H9 (cell line): ENCODE results near the gene DHRSX. TPM values are rescaled to one million over a fixed set of nuclear protein-coding genes. Genes with fewer than 3 reads are reported as not detected.
A peak's percentile ranks its signal among the peaks of the same experiment; 100 is the strongest.

Experiments
- DNase-seq: peaks from one replicate; pipeline ENCODE4 v3.0.0-alpha.2; 2017
- H2AFZ ChIP-seq: one replicate; pipeline ENCODE4 v1.6.1; 2013; ENCODE audit warnings: mild to moderate bottlenecking, low read length, control low read depth, moderate library complexity
- H2AK5ac ChIP-seq: 2 replicates; pipeline ENCODE4 v1.6.1; 2013; ENCODE audit warnings: low read length, control low read depth, mixed read lengths; ENCODE audit not compliant: insufficient read length
- H2BK120ac ChIP-seq: one replicate; pipeline ENCODE4 v1.6.1; 2013; ENCODE audit warnings: low read depth, mild to moderate bottlenecking, low read length, control low read depth, inconsistent platforms; ENCODE audit not compliant: poor library complexity, severe bottlenecking
- H2BK12ac ChIP-seq: 2 replicates; pipeline ENCODE4 v1.6.1; 2013; ENCODE audit warnings: low read length, control low read depth, mixed read lengths, low read depth; ENCODE audit not compliant: insufficient read length
- H2BK15ac ChIP-seq: 2 replicates; pipeline ENCODE4 v1.6.1; 2013; ENCODE audit warnings: low read depth, low read length, control low read depth
- H2BK20ac ChIP-seq: one replicate; pipeline ENCODE4 v1.6.1; 2013; ENCODE audit warnings: low read depth, mild to moderate bottlenecking, low read length, control low read depth, inconsistent platforms; ENCODE audit not compliant: poor library complexity, severe bottlenecking
- H2BK5ac ChIP-seq: 2 replicates; pipeline ENCODE4 v1.6.1; 2013; ENCODE audit warnings: low read length, control low read depth, mixed read lengths; ENCODE audit not compliant: insufficient read length
- H3K14ac ChIP-seq: 2 replicates; pipeline ENCODE4 v1.6.1; 2013; ENCODE audit warnings: low read length, control low read depth; ENCODE audit not compliant: insufficient read depth
- H3K18ac ChIP-seq: 2 replicates; pipeline ENCODE4 v1.6.1; 2013; ENCODE audit warnings: low read depth, mild to moderate bottlenecking, mixed read lengths, low read length, control low read depth; ENCODE audit not compliant: insufficient read length
- H3K23ac ChIP-seq: 2 replicates; pipeline ENCODE4 v1.6.1; 2013; ENCODE audit warnings: low read length, control low read depth, mixed read lengths, low read depth; ENCODE audit not compliant: insufficient read length
- H3K23me2 ChIP-seq: 2 replicates; pipeline ENCODE4 v1.6.1; 2013; ENCODE audit warnings: low read depth, mild to moderate bottlenecking, mixed read lengths, low read length, control low read depth; ENCODE audit not compliant: insufficient read length, poor library complexity, severe bottlenecking
- H3K27ac ChIP-seq: 2 replicates; pipeline ENCODE4 v1.5.1; 2013; ENCODE audit warnings: low read length, control low read depth, mixed read lengths, low read depth; ENCODE audit not compliant: insufficient read length
- H3K27me3 ChIP-seq: 2 replicates; pipeline ENCODE4 v1.6.1; 2013; ENCODE audit warnings: low read length, control low read depth, inconsistent platforms; ENCODE audit not compliant: insufficient read depth
- H3K4ac ChIP-seq: 2 replicates; pipeline ENCODE4 v1.6.1; 2013; ENCODE audit warnings: low read depth, mild to moderate bottlenecking, control low read depth, inconsistent platforms, low read length, moderate library complexity
- H3K4me1 ChIP-seq: 2 replicates; pipeline ENCODE4 v1.6.1; 2013; ENCODE audit warnings: low read length, control low read depth, inconsistent platforms; ENCODE audit not compliant: insufficient read depth
- H3K4me2 ChIP-seq: 2 replicates; pipeline ENCODE4 v1.6.1; 2013; ENCODE audit warnings: low read length, control low read depth, mixed read lengths; ENCODE audit not compliant: insufficient read length, insufficient read depth
- H3K56ac ChIP-seq: 2 replicates; pipeline ENCODE4 v1.6.1; 2013; ENCODE audit warnings: low read depth, mild to moderate bottlenecking, mixed read lengths, low read length, control low read depth; ENCODE audit not compliant: insufficient read length
- H3K79me1 ChIP-seq: 2 replicates; pipeline ENCODE4 v1.6.1; 2013; ENCODE audit warnings: low read depth, mild to moderate bottlenecking, moderate library complexity, low read length, control low read depth, inconsistent platforms; ENCODE audit not compliant: insufficient read depth, poor library complexity, severe bottlenecking
- H3K79me2 ChIP-seq: 2 replicates; pipeline ENCODE4 v1.6.1; 2013; ENCODE audit warnings: low read length, control low read depth, inconsistent platforms; ENCODE audit not compliant: insufficient read depth
- H3K9ac ChIP-seq: 2 replicates; pipeline ENCODE4 v1.6.1; 2013; ENCODE audit warnings: low read length, control low read depth, mixed read lengths; ENCODE audit not compliant: insufficient read length; ENCODE audit errors: extremely low read depth
- H3K9me3 ChIP-seq: one replicate; pipeline ENCODE4 v1.6.1; 2013; ENCODE audit warnings: low read depth, low read length, inconsistent platforms; ENCODE audit not compliant: control insufficient read depth
- H3T11ph ChIP-seq: one replicate; pipeline ENCODE4 v1.6.1; 2013; ENCODE audit warnings: mild to moderate bottlenecking, low read length, control low read depth, inconsistent platforms
- H4K20me1 ChIP-seq: one replicate; pipeline ENCODE4 v1.6.1; 2013; ENCODE audit not compliant: control insufficient read depth, insufficient read length, insufficient read depth
- H4K5ac ChIP-seq: 2 replicates; pipeline ENCODE4 v1.6.1; 2013; ENCODE audit warnings: low read depth, mild to moderate bottlenecking, mixed read lengths, low read length, control low read depth; ENCODE audit not compliant: insufficient read length
- H4K8ac ChIP-seq: replicated peaks from 2 replicates; pipeline ENCODE4 v1.6.1; 2013; ENCODE audit warnings: low read length, control low read depth, mixed read lengths, low read depth; ENCODE audit not compliant: insufficient read length
- H4K91ac ChIP-seq: 2 replicates; pipeline ENCODE4 v1.6.1; 2013; ENCODE audit warnings: low read depth, mild to moderate bottlenecking, moderate library complexity, mixed read lengths, low read length, control low read depth; ENCODE audit not compliant: insufficient read length
- H3K27ac Mint-ChIP-seq, 3 experiments: 2 replicates in 2 of 3; 3 replicates in 1 of 3; pipeline ENCODE4 v1.8.0; 2020 to 2021; ENCODE audit warnings: mixed read lengths in 3 of 3, mild to moderate bottlenecking in 1 of 3, moderate library complexity in 1 of 3
- H3K27me3 Mint-ChIP-seq: 2 replicates; pipeline ENCODE4 v1.8.0; 2021; ENCODE audit warnings: low read depth, mild to moderate bottlenecking, moderate library complexity, mixed read lengths
- H3K36me3 Mint-ChIP-seq, 3 experiments: 2 replicates in 2 of 3; 3 replicates in 1 of 3; pipeline ENCODE4 v1.8.0; 2020 to 2021; ENCODE audit warnings: low read depth in 3 of 3, mixed read lengths in 3 of 3; ENCODE audit not compliant: insufficient read depth in 1 of 3
- H3K4me1 Mint-ChIP-seq, 2 experiments: 2 replicates each; pipeline ENCODE4 v1.8.0; 2020; ENCODE audit warnings: mixed read lengths in 2 of 2
- H3K4me3 Mint-ChIP-seq, 2 experiments: 2 replicates in 1 of 2; 3 replicates in 1 of 2; pipeline ENCODE4 v1.8.0; 2020 to 2021; ENCODE audit warnings: mild to moderate bottlenecking in 2 of 2, mixed read lengths in 2 of 2, moderate library complexity in 1 of 2
- H3K9me3 Mint-ChIP-seq, 2 experiments: 2 replicates in 1 of 2; 3 replicates in 1 of 2; pipeline ENCODE4 v1.8.0; 2020; ENCODE audit warnings: mild to moderate bottlenecking in 2 of 2, mixed read lengths in 2 of 2, moderate library complexity in 1 of 2
- WGBS: extraction: QIAGEN DNeasy Blood & Tissue Kit; methylation state at CpG from one replicate; pipeline ENCODE4 v1.1.7; 2013; ENCODE audit warnings: missing lambda C conversion rate, low lambda C conversion rate, mixed read lengths; ENCODE audit not compliant: insufficient read length; ENCODE audit errors: extremely low coverage; 5-methylcytosine and 5-hydroxymethylcytosine counted together
- total RNA-seq: library from RNA; stranded (reverse); gene quantifications from 2 replicates; pipeline ENCODE4 v1.2.1, GENCODE V29; 2021
- TF ChIP-seq, protein P1 (sequence below): fragments of 200-600 bp; sonication (generic); conservative IDR thresholded peaks from 3 replicates; pipeline ENCODE4 v1.8.0; 2021; ENCODE audit warnings: antibody characterized with exemption, mild to moderate bottlenecking

The DHRSX gene
- total RNA-seq, 1 experiment from 2014 or later = 44.0 TPM

- peaks cover 5 to 23% (median 18%) of the 10 kb centered on the region in 3 experiments; a peak in 6 of 7 replicates for H3K36me3 Mint-ChIP-seq
- Histone ChIP-seq H4K5ac (no peak overlapping the region), H3K14ac (no peak overlapping the region), H3K27me3 (no peaks in the 10 kb centered on the region), H2BK120ac (no peak overlapping the region), H2AK5ac (no peak overlapping the region), H3K9me3 (no peaks in the 10 kb centered on the region), H3K23ac (no peak overlapping the region), H3K23me2 (peaks cover 11% of the 10 kb centered on the region), H2AFZ (no peak overlapping the region), H2BK5ac (no peak overlapping the region), H3K4me1 (peaks cover 11% of the 10 kb centered on the region), H4K8ac (no peak overlapping the region), H3K79me2 (peaks cover 23% of the 10 kb centered on the region; the same call in 1 of the 2 replicates), H3K27ac (no peak overlapping the region), H4K20me1 (no peaks in the 10 kb centered on the region), H3K4me2 (peak overlapping the region; percentile 82), H2BK12ac (no peak overlapping the region), H3K56ac (no peak overlapping the region), H3K79me1 (peaks cover 5% of the 10 kb centered on the region), H3K9ac (no peak overlapping the region), H3T11ph (no peak overlapping the region), H2BK15ac (no peak overlapping the region), H3K18ac (no peak overlapping the region), H3K4ac (no peak overlapping the region), H2BK20ac (no peak overlapping the region), H4K91ac (no peak overlapping the region)
- DNase-seq = no peak
- no CpG with 5 or more reads among the region's 8 CpGs for WGBS
- peak overlapping the region; percentile 82 to 98 (median 92); a peak in 6 of 7 replicates for H3K27ac Mint-ChIP-seq
- H3K4me3 Mint-ChIP-seq = peak overlapping the region; percentile 75 to 88
- peaks cover 27 to 47% of the 10 kb centered on the region in 2 experiments for H3K4me1 Mint-ChIP-seq
- no peaks in the 10 kb centered on the region; a peak in 1 of 5 replicates for H3K9me3 Mint-ChIP-seq
- TF ChIP-seq, protein P1, sequence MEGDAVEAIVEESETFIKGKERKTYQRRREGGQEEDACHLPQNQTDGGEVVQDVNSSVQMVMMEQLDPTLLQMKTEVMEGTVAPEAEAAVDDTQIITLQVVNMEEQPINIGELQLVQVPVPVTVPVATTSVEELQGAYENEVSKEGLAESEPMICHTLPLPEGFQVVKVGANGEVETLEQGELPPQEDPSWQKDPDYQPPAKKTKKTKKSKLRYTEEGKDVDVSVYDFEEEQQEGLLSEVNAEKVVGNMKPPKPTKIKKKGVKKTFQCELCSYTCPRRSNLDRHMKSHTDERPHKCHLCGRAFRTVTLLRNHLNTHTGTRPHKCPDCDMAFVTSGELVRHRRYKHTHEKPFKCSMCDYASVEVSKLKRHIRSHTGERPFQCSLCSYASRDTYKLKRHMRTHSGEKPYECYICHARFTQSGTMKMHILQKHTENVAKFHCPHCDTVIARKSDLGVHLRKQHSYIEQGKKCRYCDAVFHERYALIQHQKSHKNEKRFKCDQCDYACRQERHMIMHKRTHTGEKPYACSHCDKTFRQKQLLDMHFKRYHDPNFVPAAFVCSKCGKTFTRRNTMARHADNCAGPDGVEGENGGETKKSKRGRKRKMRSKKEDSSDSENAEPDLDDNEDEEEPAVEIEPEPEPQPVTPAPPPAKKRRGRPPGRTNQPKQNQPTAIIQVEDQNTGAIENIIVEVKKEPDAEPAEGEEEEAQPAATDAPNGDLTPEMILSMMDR = no peak
- H3K27me3 Mint-ChIP-seq = no peaks in the 10 kb centered on the region
Measured at GRCh38 chrX:2499507-2499906, 1.3 kb downstream of the DHRSX start.
